HG02938 (cell line): ENCODE measurements around the gene GFI1.
"Not testable (repeated sequence)": the region's sequence is repeated elsewhere in the genome, so short reads cannot be mapped to it uniquely, and the experiment has no call there.

Experiments
- ATAC-seq: cut with Tn5 transposase; IDR thresholded peaks from one replicate; pipeline ENCODE4 v1.9.1; 2021; ENCODE audit warnings: mild to moderate bottlenecking, moderate library complexity; ENCODE audit not compliant: unreplicated experiment

GFI1 gene

GRCh38 chr1:92486251-92487077, at the start of gene GFI1:
Gene GFI1, minus strand, starts transcription at chr1:92486925. Its CDS starts 3,438 bp downstream, at chr1:92483487.
- ATAC-seq, result peak; percentile 6

- ATAC-seq, result not testable (repeated sequence)
Observed at GRCh38 chr1:92532371-92532770, 45.6 kb upstream of the GFI1 start.

- not testable (repeated sequence) for ATAC-seq
Observed at GRCh38 chr1:92531939-92532338, 45.2 kb upstream of the GFI1 start.

- no peak for ATAC-seq
Observed at GRCh38 chr1:92527670-92528069, 40.9 kb upstream of the GFI1 start.

- not testable (repeated sequence) for ATAC-seq
Observed at GRCh38 chr1:92524944-92525590, 38.3 kb upstream of the GFI1 start.

- no peak for ATAC-seq
Observed at GRCh38 chr1:92519043-92519442, 32.3 kb upstream of the GFI1 start.

- no peak for ATAC-seq
Observed at GRCh38 chr1:92516574-92516973, 29.8 kb upstream of the GFI1 start.

- no peak for ATAC-seq
Observed at GRCh38 chr1:92515796-92516201, 29.1 kb upstream of the GFI1 start.

GRCh38 chr1:92511541-92511940, 24.8 kb upstream of the GFI1 start:
- peak; percentile 77 for ATAC-seq

- no peak for ATAC-seq
Observed at GRCh38 chr1:92509619-92510018, 22.9 kb upstream of the GFI1 start.

GRCh38 chr1:92505015-92505692, 18.4 kb upstream of the GFI1 start:
- no peak for ATAC-seq

- no peak for ATAC-seq
Observed at GRCh38 chr1:92504291-92505014, 17.7 kb upstream of the GFI1 start.

GRCh38 chr1:92503926-92504285, 17.2 kb upstream of the GFI1 start:
- ATAC-seq, result no peak

- no peak for ATAC-seq
Observed at GRCh38 chr1:92503043-92503925, 16.6 kb upstream of the GFI1 start.

- ATAC-seq, result peak; percentile 66
Observed at GRCh38 chr1:92502247-92502646, 15.5 kb upstream of the GFI1 start.

- no peak for ATAC-seq
Observed at GRCh38 chr1:92500552-92500951, 13.8 kb upstream of the GFI1 start.

- no peak for ATAC-seq
Observed at GRCh38 chr1:92495392-92496063, 8.8 kb upstream of the GFI1 start.

GRCh38 chr1:92494485-92495141, 7.9 kb upstream of the GFI1 start:
- no peak for ATAC-seq

GRCh38 chr1:92493139-92493538, 6.4 kb upstream of the GFI1 start:
- no peak for ATAC-seq
